Kidney (tissue), 14 donors: Measurements from ENCODE around the gene MCM3AP. TPM values are rescaled to one million over a fixed set of nuclear protein-coding genes. Genes with fewer than 3 reads are reported as not detected.

Experiments
- DNase-seq, 5 donors: peaks; one replicate each; pipeline ENCODE4 v3.0.0-alpha.2; 2013 to 2020
- FAIRE-seq: peaks from 2 replicates; lab custom pipeline; 2012; peaks lifted over from hg19 to GRCh38; lab: Jason Lieb, UNC
- H3K27ac ChIP-seq, 2 donors: one replicate each; pipeline ENCODE4 v1.7.0; 2013; ENCODE audit warnings: low read depth in 2 of 2, low read length in 2 of 2, inconsistent platforms in 1 of 2
- H3K27me3 ChIP-seq: one replicate; pipeline ENCODE4 v1.7.1; 2013; ENCODE audit warnings: low read length, inconsistent platforms; ENCODE audit not compliant: control insufficient read depth, insufficient read depth
- H3K36me3 ChIP-seq, 3 donors: one replicate each; pipeline versions ENCODE4 v1.7.0 to v1.7.1; 2013; ENCODE audit warnings: low read length in 3 of 3, control low read depth in 1 of 3, inconsistent platforms in 1 of 3; ENCODE audit not compliant: insufficient read depth in 3 of 3, control insufficient read depth in 2 of 3
- H3K4me1 ChIP-seq, 3 donors: one replicate each; pipeline versions ENCODE4 v1.7.0 to v1.7.1; 2013; ENCODE audit warnings: low read length in 3 of 3, inconsistent platforms in 1 of 3, low read depth in 1 of 3; ENCODE audit not compliant: control insufficient read depth in 2 of 3, insufficient read depth in 2 of 3
- H3K4me3 ChIP-seq, 3 donors: one replicate each; pipeline versions ENCODE4 v1.7.0 to v1.8.1; 2013; ENCODE audit warnings: low read length in 3 of 3, control low read depth in 1 of 3, inconsistent platforms in 1 of 3
- H3K9ac ChIP-seq, 3 donors: one replicate each; pipeline versions ENCODE4 v1.7.0 to v1.7.1; 2013; ENCODE audit warnings: low read length in 3 of 3, control low read depth in 1 of 3, inconsistent platforms in 1 of 3
- H3K9me3 ChIP-seq, 3 donors: one replicate each; pipeline versions ENCODE4 v1.7.0 to v1.7.1; 2013; ENCODE audit warnings: low read length in 3 of 3, control low read depth in 1 of 3, inconsistent platforms in 1 of 3; ENCODE audit not compliant: control insufficient read depth in 2 of 3, insufficient read depth in 1 of 3
- CTCF ChIP-seq: IDR thresholded peaks from 3 replicates; pipeline ENCODE4 v1.5.1; 2012; ENCODE audit warnings: mild to moderate bottlenecking, moderate library complexity, borderline replicate concordance; ENCODE audit not compliant: insufficient read depth; ENCODE audit errors: extremely low read depth
- intact Hi-C: fragments of 100-400 bp; cut with DNase I; formaldehyde crosslinking; loops from one replicate; pipeline ENCODE4 v1.11.1; 2022
- polyA plus RNA-seq: library from polyadenylated mRNA; stranded (reverse); fragments of 350-450 nt; fragmentation: Illumina TruSeq; extraction: RNeasy Lipid Tissue Mini Kit (QIAGEN cat#74804); gene quantifications from one replicate; pipeline ENCODE4 v1.2.3, GENCODE V29; 2014; ENCODE audit warnings: low read depth, low replicate concordance; ENCODE audit not compliant: insufficient read depth
- total RNA-seq: library from RNA; stranded (reverse); fragmentation: NEBNext Ultra II Directional; extraction: Animal tissue kit (Norgen Biotek cat#: 25700); gene quantifications from one replicate; pipeline ENCODE4 v1.2.1, GENCODE V29; 2021
- donor health status: control.
- donor health status: control.
- donor health status: control.
- donor health status: control.
- donor health status: control.
- donor health status: DM: yes; HTN: yes; CAD: no.
- donor health status: Normal renal cell carcinoma (clear cell type).

The MCM3AP gene
- total and polyA plus RNA-seq, 2 donors from 2014 or later: 29.0 to 101 TPM

GRCh38 chr21:46229923-46230260 lies 55.5 kb downstream of the MCM3AP start:
- DNase-seq: no peak
- TF ChIP-seq CTCF: no peak
- no peak overlapping the region for H3K27ac ChIP-seq
- peak overlapping the region in 1 of 3 donors; percentile 16 for H3K9ac ChIP-seq
- H3K36me3 ChIP-seq: peaks cover 0 to 16% (median 13%) of the 10 kb centered on the region in 3 donors
- H3K4me3 ChIP-seq: peak overlapping the region in 2 of 3 donors; percentile 47 to 56
- no peaks in the 10 kb centered on the region for H3K27me3 ChIP-seq
- H3K4me1 ChIP-seq: peaks cover 0 to 11% (median 7%) of the 10 kb centered on the region in 3 donors
- intact Hi-C loops: no loop called here
- H3K9me3 ChIP-seq: no peaks in the 10 kb centered on the region
- FAIRE-seq: no peak

- intact Hi-C loops: no loop called here
- Histone ChIP-seq H3K4me3 (peak overlapping the region; percentile 33 to 56 (median 47)), H3K9me3 (no peaks in the 10 kb centered on the region), H3K9ac (peak overlapping the region in 2 of 3 donors; percentile 16 to 23), H3K4me1 (peaks cover 0 to 11% (median 7%) of the 10 kb centered on the region in 3 donors), H3K36me3 (peaks cover 0 to 11% (median 8%) of the 10 kb centered on the region in 3 donors), H3K27ac (no peak overlapping the region), H3K27me3 (no peaks in the 10 kb centered on the region)
- TF ChIP-seq CTCF: peak; percentile 53
- peak in 1 of 5 donors; percentile 91 for DNase-seq
- no peak for FAIRE-seq
These were observed 56.1 kb downstream of the MCM3AP start for GRCh38 chr21:46229133-46229922.

GRCh38 chr21:46228345-46229051 lies 56.9 kb downstream of the MCM3AP start, which contains the start of gene LSS:
LSS (minus strand) TSS chr21:46228774; CDS start chr21:46228745, 29 bp downstream.
- Histone ChIP-seq H3K4me3 (peak within 1 kb of the TSS; percentile 53 to 66 (median 56)), H3K9ac (peak within 1 kb of the TSS; percentile 16 to 70 (median 23)), H3K36me3 (peaks cover 0 to 8% (median 0%) of the 10 kb centered on the region in 3 donors), H3K27me3 (no peaks in the 10 kb centered on the region), H3K9me3 (no peaks in the 10 kb centered on the region), H3K4me1 (peaks cover 0 to 11% (median 7%) of the 10 kb centered on the region in 3 donors), H3K27ac (peak within 1 kb of the TSS; percentile 75 to 78)
- DNase-seq (peak; percentile 98 to 100 (median 99)), FAIRE-seq (no peak)
- intact Hi-C loops: no loop called here
- no peak for TF ChIP-seq CTCF
